Right renal pelvis (tissue), 4 donors: ENCODE data around the gene EYA2. TPM values are rescaled to one million over a fixed set of nuclear protein-coding genes. Genes with fewer than 3 reads are reported as not detected.

ENCODE experiments used
- DNase-seq, 4 donors: peaks; one replicate each; pipeline ENCODE4 v3.0.0-alpha.2; 2013; ENCODE audit warnings: low read depth in 4 of 4, low spot score in 3 of 4, missing footprints in 1 of 4
- polyA plus RNA-seq, 4 donors: library from polyadenylated mRNA; unstranded; fragments of 120-200 nt; gene quantifications; one replicate each; pipeline ENCODE4 v1.2.1, GENCODE V29; 2013; ENCODE audit not compliant: insufficient read length in 4 of 4

EYA2 gene
- polyA plus RNA-seq, 4 donors, result 0.67 to 1.7 (median 1.0) TPM

GRCh38 chr20:47233333-47234188, 338.9 kb downstream of the EYA2 start:
- DNase-seq, result no peak

GRCh38 chr20:47235111-47235510, 340.5 kb downstream of the EYA2 start:
- DNase-seq, result no peak

GRCh38 chr20:47235853-47236638, 341.4 kb downstream of the EYA2 start:
- DNase-seq, result no peak

GRCh38 chr20:47236639-47236900, 341.9 kb downstream of the EYA2 start:
- DNase-seq, result no peak

DNA sequence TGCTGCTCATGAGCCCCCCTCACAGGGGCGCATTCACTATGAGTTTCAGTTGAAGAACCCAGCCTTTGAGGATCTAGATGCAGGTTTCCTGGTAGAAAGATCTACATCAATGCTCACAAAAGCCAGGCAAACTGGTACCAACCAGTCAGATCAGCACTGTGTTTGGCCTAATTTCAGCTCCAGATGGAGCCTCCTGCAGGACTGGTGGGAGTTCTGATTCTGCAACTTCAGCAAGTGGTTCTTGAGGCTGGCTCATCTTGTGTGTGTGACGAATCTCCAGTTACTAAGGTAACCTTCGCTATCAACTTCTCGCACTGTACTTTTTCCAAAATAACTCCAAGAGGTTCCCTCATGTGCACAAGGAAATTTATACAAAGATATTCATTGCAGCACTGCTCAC, 343.1 kb downstream of the EYA2 start:
- DNase-seq, result no peak

Other genes starting within 250 kb of the EYA2 start
- gene SLC13A3, start 243.4 kb upstream of the EYA2 start, polyA plus RNA-seq, result 10 to 100 TPM; 10.2 to 29.1 (median 16.3) TPM
- 10 to 100 TPM; 15.4 to 20.7 (median 17.8) TPM for gene TP53RK, start 205.4 kb upstream of the EYA2 start, polyA plus RNA-seq
- gene SLC2A10, start 185.2 kb upstream of the EYA2 start, polyA plus RNA-seq, result 10 to 100 TPM; 16.9 to 17.7 (median 17.1) TPM